HepG2 (cell line): ENCODE data around the gene GMEB2. TPM values are rescaled to one million over a fixed set of nuclear protein-coding genes. Genes with fewer than 3 reads are reported as not detected.

Experiments
- DBP ChIP-seq: sonication (generic); formaldehyde crosslinking; IDR thresholded peaks from 2 replicates; pipeline ENCODE4 v1.4.0; 2020; ENCODE audit warnings: missing genetic modification reagents; ENCODE audit errors: not compliant biosample characterization
- FUBP1 ChIP-seq: sonication (generic); formaldehyde crosslinking; IDR thresholded peaks from 2 replicates; pipeline ENCODE4 v1.5.1; 2020; ENCODE audit warnings: missing genetic modification reagents, mild to moderate bottlenecking, borderline replicate concordance
- GABPA ChIP-seq, 2 experiments: IDR thresholded peaks; 2 replicates each; pipeline ENCODE4 v1.6.1; 2011 to 2016; ENCODE audit warnings: low read depth in 2 of 2, low read length in 1 of 2, missing biosample characterization in 1 of 2, missing genetic modification characterization in 1 of 2
- KDM1A ChIP-seq: IDR thresholded peaks from 2 replicates; pipeline ENCODE4 v1.6.1; 2016; ENCODE audit warnings: missing compliant biosample characterization
- MBNL3 ChIP-seq: fragments of 250-450 bp; sonication (Bioruptor Pico); conservative IDR thresholded peaks from 2 replicates; pipeline ENCODE4 v1.8.0; 2022; ENCODE audit warnings: mild to moderate bottlenecking, inconsistent platforms
- PRPF4 ChIP-seq: fragments of 200-400 bp; formaldehyde crosslinking; IDR thresholded peaks from 2 replicates; pipeline ENCODE4 v1.6.1; 2016; ENCODE audit warnings: low read length, low read depth; ENCODE audit not compliant: poor library complexity, severe bottlenecking
- PTBP1 ChIP-seq: fragments of 200-400 bp; formaldehyde crosslinking; IDR thresholded peaks from 2 replicates; pipeline ENCODE4 v1.6.1; 2018; ENCODE audit warnings: low read length, low read depth; ENCODE audit not compliant: poor library complexity, severe bottlenecking
- RFX3 ChIP-seq: IDR thresholded peaks from 2 replicates; pipeline ENCODE4 v1.6.1; 2016; ENCODE audit warnings: missing biosample characterization, missing genetic modification reagents
- TAF15 ChIP-seq: fragments of 200-400 bp; formaldehyde crosslinking; IDR thresholded peaks from one replicate; pipeline ENCODE4 v1.6.1; 2018; ENCODE audit warnings: mild to moderate bottlenecking, low read depth, low read length; ENCODE audit not compliant: poor library complexity, severe bottlenecking
- ZFAT ChIP-seq: sonication (generic); formaldehyde crosslinking; conservative IDR thresholded peaks from 2 replicates; pipeline ENCODE4 v1.8.1; 2023; ENCODE audit warnings: missing genetic modification reagents, inconsistent platforms
- ZNF318 ChIP-seq: sonication (generic); formaldehyde crosslinking; IDR thresholded peaks from 2 replicates; pipeline ENCODE4 v1.4.0; 2020; ENCODE audit warnings: mild to moderate bottlenecking, missing genetic modification reagents
- ZNF383 ChIP-seq: sonication (generic); formaldehyde crosslinking; IDR thresholded peaks from 2 replicates; pipeline ENCODE4 v1.4.0; 2020; ENCODE audit warnings: missing genetic modification reagents, mild to moderate bottlenecking, borderline replicate concordance
- ZNF451 ChIP-seq: sonication (generic); formaldehyde crosslinking; IDR thresholded peaks from 2 replicates; pipeline ENCODE4 v1.5.0; 2020; ENCODE audit warnings: mild to moderate bottlenecking, missing genetic modification reagents
- ZNF563 ChIP-seq: sonication (generic); formaldehyde crosslinking; IDR thresholded peaks from 2 replicates; pipeline ENCODE4 v1.8.0; 2022; ENCODE audit warnings: mild to moderate bottlenecking, moderate library complexity, missing genetic modification reagents
- ZNF883 ChIP-seq: sonication (generic); formaldehyde crosslinking; IDR thresholded peaks from 2 replicates; pipeline ENCODE4 v1.5.1; 2020; ENCODE audit warnings: mild to moderate bottlenecking, missing genetic modification reagents; ENCODE audit errors: not compliant biosample characterization
- polyA plus RNA-seq, 8 experiments: library from polyadenylated mRNA; depleted of rRNA in 3 of 8; stranded (reverse) in 7 of 8; unstranded in 1 of 8; fragments of >200 nt; fragmentation: Illumina TruSeq in 4 of 8; extraction: Trizol in 4 of 8; gene quantifications; 2 replicates each; pipeline versions ENCODE4 v1.2.1 to v1.2.3, GENCODE V29; 2011 to 2016; ENCODE audit warnings: low read depth in 4 of 8, missing spikeins in 1 of 8, mixed read lengths in 1 of 8; ENCODE audit not compliant: insufficient read depth in 1 of 8
- total RNA-seq, 5 experiments: library from RNA; depleted of rRNA; stranded (reverse); fragments of >200 nt; fragmentation: Illumina TruSeq; extraction: Trizol; gene quantifications; 2 replicates each; pipeline ENCODE4 v1.2.3, GENCODE V29; 2016; ENCODE audit warnings: low read depth in 1 of 5
- TF ChIP-seq, protein P1 (sequence below): sonication (generic); formaldehyde crosslinking; IDR thresholded peaks from 2 replicates; pipeline ENCODE4 v1.4.0; 2020; ENCODE audit warnings: missing genetic modification reagents

Gene GMEB2
- total and polyA plus RNA-seq, 2 of the 13 experiments (the other 11 are each of a cell fraction or from before 2014, with no cell fraction given), result 10.6 to 12.4 TPM

GRCh38 chr20:63627129-63627750, 339 bp upstream of the GMEB2 start (continued):
- TF ChIP-seq PTBP1, result peak; percentile 56
- TF ChIP-seq ZNF563 (CRISPR knock-in tag), result peak; percentile 97
- TF ChIP-seq TAF15, result no peak
- TF ChIP-seq ZFAT (CRISPR knock-in tag), result 0 out of 2 replicates have a peak, but pooled peaks have one; percentile 27
- TF ChIP-seq PRPF4, result no peak
- TF ChIP-seq RFX3, result no peak
- peak; percentile 99 for TF ChIP-seq ZNF883 (CRISPR knock-in tag)
- TF ChIP-seq MBNL3, result no peak
- TF ChIP-seq ZNF451 (CRISPR knock-in tag), result peak; percentile 93
- 0 out of 2 replicates have a peak, but pooled peaks have one; percentile 31 for TF ChIP-seq ZNF383 (CRISPR knock-in tag)
- TF ChIP-seq, protein P1, sequence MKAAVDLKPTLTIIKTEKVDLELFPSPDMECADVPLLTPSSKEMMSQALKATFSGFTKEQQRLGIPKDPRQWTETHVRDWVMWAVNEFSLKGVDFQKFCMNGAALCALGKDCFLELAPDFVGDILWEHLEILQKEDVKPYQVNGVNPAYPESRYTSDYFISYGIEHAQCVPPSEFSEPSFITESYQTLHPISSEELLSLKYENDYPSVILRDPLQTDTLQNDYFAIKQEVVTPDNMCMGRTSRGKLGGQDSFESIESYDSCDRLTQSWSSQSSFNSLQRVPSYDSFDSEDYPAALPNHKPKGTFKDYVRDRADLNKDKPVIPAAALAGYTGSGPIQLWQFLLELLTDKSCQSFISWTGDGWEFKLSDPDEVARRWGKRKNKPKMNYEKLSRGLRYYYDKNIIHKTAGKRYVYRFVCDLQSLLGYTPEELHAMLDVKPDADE, result peak; percentile 90
- 0 out of 2 replicates have a peak, but pooled peaks have one; percentile 18 for TF ChIP-seq GABPA (IDR thresholded peaks at IDR 0.05; ENCODE audit: low read depth, low read length)
- 0 out of 2 replicates have a peak, but pooled peaks have one; percentile 30 for TF ChIP-seq GABPA (CRISPR knock-in tag; IDR thresholded peaks at IDR 0.05; ENCODE audit: low read depth)
- no peak for TF ChIP-seq DBP (CRISPR knock-in tag)
- TF ChIP-seq FUBP1 (CRISPR knock-in tag), result peak; percentile 6; the same call in 1 of the 2 replicates
- TF ChIP-seq KDM1A (CRISPR knock-in tag), result 0 out of 2 replicates have a peak, but pooled peaks have one; percentile 14
- peak; percentile 96 for TF ChIP-seq ZNF318 (CRISPR knock-in tag)
